Activated CD4-positive, alpha-beta memory T cell treated with anti-CD3 and anti-CD28 coated beads, Interleukin-2, amount 10 ng/mL, durations not matched to agents 7 days and 5 days (primary cell): Measurements from ENCODE around the gene PIPOX. TPM values are rescaled to one million over a fixed set of nuclear protein-coding genes. Genes with fewer than 3 reads are reported as not detected.

Source experiments
- CTCF ChIA-PET: fragments of 350-600 bp; sonication (Branson Sonifier 250); formaldehyde crosslinking; loops from one replicate; lab custom pipeline; 2021; ENCODE audit warnings: antibody characterized with exemption, inconsistent platforms; lab: Charles Lee
- POLR2A ChIA-PET: fragments of 350-600 bp; sonication (Branson Sonifier 250); formaldehyde crosslinking; loops from one replicate; lab custom pipeline; 2021; ENCODE audit warnings: antibody characterized with exemption; lab: Charles Lee
- DNase-seq: peaks from one replicate; pipeline ENCODE4 v3.0.0-alpha.2; 2020
- H3K27ac Mint-ChIP-seq: one replicate; pipeline ENCODE4 v1.8.0; 2021; ENCODE audit warnings: mild to moderate bottlenecking, mixed read lengths
- H3K27me3 Mint-ChIP-seq: one replicate; pipeline ENCODE4 v1.8.0; 2021; ENCODE audit warnings: mixed read lengths
- H3K36me3 Mint-ChIP-seq: one replicate; pipeline ENCODE4 v1.8.0; 2021; ENCODE audit warnings: low read depth, mixed read lengths
- H3K4me1 Mint-ChIP-seq: one replicate; pipeline ENCODE4 v1.8.0; 2021; ENCODE audit warnings: mixed read lengths
- H3K4me3 Mint-ChIP-seq: one replicate; pipeline ENCODE4 v1.8.0; 2021; ENCODE audit warnings: mild to moderate bottlenecking, mixed read lengths
- H3K9me3 Mint-ChIP-seq: one replicate; pipeline ENCODE4 v1.8.0; 2021; ENCODE audit warnings: mixed read lengths
- total RNA-seq, 2 experiments: library from RNA; stranded (reverse); gene quantifications; one replicate each; pipeline ENCODE4 v1.2.3, GENCODE V29; 2021

PIPOX gene, protein sequence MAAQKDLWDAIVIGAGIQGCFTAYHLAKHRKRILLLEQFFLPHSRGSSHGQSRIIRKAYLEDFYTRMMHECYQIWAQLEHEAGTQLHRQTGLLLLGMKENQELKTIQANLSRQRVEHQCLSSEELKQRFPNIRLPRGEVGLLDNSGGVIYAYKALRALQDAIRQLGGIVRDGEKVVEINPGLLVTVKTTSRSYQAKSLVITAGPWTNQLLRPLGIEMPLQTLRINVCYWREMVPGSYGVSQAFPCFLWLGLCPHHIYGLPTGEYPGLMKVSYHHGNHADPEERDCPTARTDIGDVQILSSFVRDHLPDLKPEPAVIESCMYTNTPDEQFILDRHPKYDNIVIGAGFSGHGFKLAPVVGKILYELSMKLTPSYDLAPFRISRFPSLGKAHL
- 1 to 10 TPM; 1.4 to 2.0 TPM for total RNA-seq

GRCh38 chr17:29042679-29043538, at the start of gene PIPOX:
Gene PIPOX (plus strand): TSS chr17:29043141. CDS start chr17:29043226, 85 bp downstream.
- Mint-ChIP-seq H3K27me3 (peaks cover 9% of the 10 kb centered on the region), H3K4me3 (no peak within 1 kb of the TSS), H3K4me1 (peaks cover 3% of the 10 kb centered on the region), H3K36me3 (no peaks in the 10 kb centered on the region), H3K27ac (no peak within 1 kb of the TSS), H3K9me3 (no peaks in the 10 kb centered on the region)
- ChIA-PET CTCF (interaction anchor here (2.4 kb wide), 1 partner anchor 77 kb away, joined by 9 read pairs; no protein-coding TSS in a partner anchor), POLR2A (no interaction called here)
- no peak for DNase-seq

GRCh38 chr17:28993645-28994426, 49.1 kb upstream of the PIPOX start:
- ChIA-PET CTCF (no interaction called here), POLR2A (no interaction called here)
- Mint-ChIP-seq H3K27ac (no peak overlapping the region), H3K9me3 (no peaks in the 10 kb centered on the region), H3K4me1 (no peaks in the 10 kb centered on the region), H3K36me3 (no peaks in the 10 kb centered on the region), H3K27me3 (peaks cover 2% of the 10 kb centered on the region), H3K4me3 (no peak overlapping the region)
- no peak for DNase-seq

DNA sequence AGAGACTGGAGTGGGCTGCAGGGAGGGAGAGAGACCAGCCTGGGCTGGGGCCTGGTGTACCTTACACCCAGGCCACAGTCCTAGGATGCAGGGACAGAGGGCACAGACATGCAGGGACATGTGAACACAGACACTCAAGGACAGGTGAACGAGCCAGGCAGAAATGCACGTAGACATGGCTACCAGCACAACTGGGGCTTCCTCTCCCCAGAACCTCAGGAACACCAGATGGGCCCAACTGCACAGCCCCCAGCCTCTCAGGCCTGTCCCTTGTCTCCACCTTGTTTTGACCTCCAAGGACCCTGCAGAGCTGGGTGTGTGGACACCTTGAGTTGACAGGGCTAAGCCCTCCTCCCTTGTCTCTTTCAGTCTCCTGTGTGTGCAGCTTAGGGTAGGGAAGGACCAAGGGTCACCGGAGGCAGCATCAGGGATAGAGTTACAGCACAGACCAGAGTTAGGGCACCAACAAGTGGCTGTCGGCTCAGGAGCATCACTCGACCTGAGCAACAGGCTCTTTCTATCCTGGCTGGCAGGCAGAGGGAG, 46.3 kb upstream of the PIPOX start:
- Mint-ChIP-seq H3K9me3 (no peaks in the 10 kb centered on the region), H3K4me3 (no peak overlapping the region), H3K4me1 (no peaks in the 10 kb centered on the region), H3K27me3 (peaks cover 5% of the 10 kb centered on the region), H3K36me3 (no peaks in the 10 kb centered on the region), H3K27ac (no peak overlapping the region)
- DNase-seq: no peak
- POLR2A ChIA-PET: no interaction called here
- CTCF ChIA-PET: no interaction called here

DNA sequence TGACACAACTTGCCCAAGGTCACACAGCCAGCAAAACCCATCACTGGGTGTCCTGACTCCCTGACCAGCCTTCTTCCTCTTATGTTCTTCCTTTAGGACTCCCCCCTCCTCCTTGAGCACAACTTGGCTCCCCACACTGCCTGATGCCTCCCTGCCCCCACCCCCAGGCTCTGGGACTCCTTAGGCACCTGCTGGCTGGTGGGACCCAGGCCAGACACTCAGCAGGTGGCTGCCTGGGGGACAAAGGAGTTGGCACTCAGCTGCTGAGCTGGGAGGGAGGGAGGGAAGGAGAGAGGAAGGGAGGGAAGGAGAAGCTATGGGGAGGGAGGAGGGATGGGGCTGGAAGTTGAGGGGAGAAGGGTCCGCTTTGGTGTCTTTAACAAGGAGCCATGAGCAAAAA, 45.1 kb upstream of the PIPOX start:
- Mint-ChIP-seq H3K9me3 (no peaks in the 10 kb centered on the region), H3K4me3 (no peak overlapping the region), H3K4me1 (no peaks in the 10 kb centered on the region), H3K27ac (no peak overlapping the region), H3K36me3 (no peaks in the 10 kb centered on the region), H3K27me3 (peaks cover 6% of the 10 kb centered on the region)
- ChIA-PET CTCF (no interaction called here), POLR2A (no interaction called here)
- DNase-seq: no peak

DNA sequence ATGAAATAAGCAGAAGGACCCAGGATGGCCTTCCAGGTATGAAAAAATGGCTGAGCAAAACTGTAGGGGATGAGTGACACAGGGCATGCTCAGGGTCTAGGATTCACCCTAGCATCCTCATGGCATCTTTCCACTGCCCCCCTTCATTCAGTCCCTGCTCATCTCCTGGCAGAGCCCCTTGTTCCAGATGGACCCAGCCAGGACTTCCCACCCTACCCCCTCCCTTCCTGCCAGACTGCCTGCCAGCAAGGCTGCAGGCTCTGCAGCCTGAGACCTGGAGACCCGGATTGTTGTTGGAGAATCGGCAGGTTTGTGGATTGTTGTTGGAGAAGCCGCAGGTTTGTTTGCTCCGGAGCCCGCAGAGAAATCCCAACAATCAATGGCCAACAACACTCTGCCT, 43.7 kb upstream of the PIPOX start:
- Mint-ChIP-seq H3K27ac (no peak overlapping the region), H3K4me1 (no peaks in the 10 kb centered on the region), H3K4me3 (no peak overlapping the region), H3K36me3 (no peaks in the 10 kb centered on the region), H3K27me3 (peaks cover 18% of the 10 kb centered on the region), H3K9me3 (no peaks in the 10 kb centered on the region)
- ChIA-PET CTCF (no interaction called here), POLR2A (no interaction called here)
- DNase-seq: no peak

DNA sequence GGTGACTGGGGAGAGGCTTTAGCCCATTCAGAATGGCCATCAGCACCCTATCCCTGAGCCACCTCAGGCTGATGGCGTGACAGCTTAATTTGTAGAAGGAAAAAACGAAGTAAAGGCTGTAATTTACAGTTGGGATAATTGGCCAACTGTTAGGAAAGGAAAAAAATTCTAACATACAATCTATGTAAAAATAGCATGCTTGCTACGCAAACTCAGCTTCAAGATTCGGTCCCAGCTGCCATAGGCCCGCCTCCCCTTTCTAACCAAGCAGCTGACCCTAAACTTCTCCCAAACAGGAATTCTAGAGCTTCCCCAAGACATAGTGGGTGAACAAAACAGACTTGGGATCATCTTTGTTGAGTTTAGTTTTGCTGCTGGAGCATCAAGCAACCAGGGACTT, 42.0 kb upstream of the PIPOX start:
- no peaks in the 10 kb centered on the region for H3K36me3 Mint-ChIP-seq
- H3K4me1 Mint-ChIP-seq: no peaks in the 10 kb centered on the region
- ChIA-PET POLR2A (interaction anchor here (1.1 kb wide), 1 partner anchor 240 kb away, joined by 3 read pairs; no protein-coding TSS in a partner anchor), CTCF (no interaction called here)
- peaks cover 30% of the 10 kb centered on the region for H3K27me3 Mint-ChIP-seq
- H3K27ac Mint-ChIP-seq: no peak overlapping the region
- H3K4me3 Mint-ChIP-seq: no peak overlapping the region
- H3K9me3 Mint-ChIP-seq: no peaks in the 10 kb centered on the region
- no peak for DNase-seq

- no peaks in the 10 kb centered on the region for H3K4me1 Mint-ChIP-seq
- H3K27ac Mint-ChIP-seq: no peak overlapping the region
- POLR2A ChIA-PET: no interaction called here
- no peak overlapping the region for H3K4me3 Mint-ChIP-seq
- H3K9me3 Mint-ChIP-seq: no peaks in the 10 kb centered on the region
- CTCF ChIA-PET: no interaction called here
- H3K36me3 Mint-ChIP-seq: no peaks in the 10 kb centered on the region
- H3K27me3 Mint-ChIP-seq: peaks cover 45% of the 10 kb centered on the region
- DNase-seq: no peak
Observed at GRCh38 chr17:29002811-29003210, 40.1 kb upstream of the PIPOX start.

DNA sequence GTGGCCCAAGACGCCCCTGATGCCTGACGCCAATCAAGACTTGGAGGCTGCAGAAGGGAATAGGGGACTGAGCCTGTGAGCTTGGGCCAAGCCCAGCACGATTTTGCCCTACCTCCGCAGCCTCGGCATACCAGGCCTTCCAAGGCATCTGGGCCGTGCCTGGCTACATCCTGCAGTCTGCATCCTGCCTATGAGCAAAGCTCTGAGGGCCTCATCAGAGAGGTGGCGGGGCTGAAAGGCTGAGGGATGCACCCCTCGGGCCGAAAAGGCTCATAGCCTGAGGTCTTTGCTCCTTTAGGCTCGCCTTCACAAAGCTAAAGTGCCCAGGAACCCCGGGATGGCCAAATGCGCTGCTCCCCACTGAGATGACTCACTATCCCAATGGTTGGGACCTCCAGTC, 39.7 kb upstream of the PIPOX start:
- no peak overlapping the region for H3K4me3 Mint-ChIP-seq
- ChIA-PET POLR2A (no interaction called here), CTCF (no interaction called here)
- H3K27me3 Mint-ChIP-seq: peaks cover 45% of the 10 kb centered on the region
- no peaks in the 10 kb centered on the region for H3K4me1 Mint-ChIP-seq
- H3K27ac Mint-ChIP-seq: no peak overlapping the region
- no peaks in the 10 kb centered on the region for H3K9me3 Mint-ChIP-seq
- H3K36me3 Mint-ChIP-seq: no peaks in the 10 kb centered on the region
- DNase-seq: no peak

GRCh38 chr17:29004081-29004692, 38.8 kb upstream of the PIPOX start:
- Mint-ChIP-seq H3K4me3 (no peak overlapping the region), H3K27ac (no peak overlapping the region), H3K27me3 (peaks cover 47% of the 10 kb centered on the region), H3K9me3 (no peaks in the 10 kb centered on the region), H3K4me1 (no peaks in the 10 kb centered on the region), H3K36me3 (no peaks in the 10 kb centered on the region)
- no peak for DNase-seq
- ChIA-PET CTCF (no interaction called here), POLR2A (no interaction called here)

GRCh38 chr17:29005936-29006511, 36.9 kb upstream of the PIPOX start, which contains the start of gene SEZ6:
Gene SEZ6 (minus strand): TSS chr17:29006033. CDS start chr17:29005869, 164 bp downstream.
- ChIA-PET POLR2A (interaction anchor here (0.9 kb wide), 1 partner anchor 13 kb away, joined by 3 read pairs; no protein-coding TSS in a partner anchor), CTCF (interaction anchor here (1.3 kb wide), 1 partner anchor 111 kb away, joined by 3 read pairs; no protein-coding TSS in a partner anchor)
- H3K4me1 Mint-ChIP-seq: no peaks in the 10 kb centered on the region
- no peak within 1 kb of the TSS for H3K4me3 Mint-ChIP-seq
- peaks cover 53% of the 10 kb centered on the region for H3K27me3 Mint-ChIP-seq
- no peaks in the 10 kb centered on the region for H3K36me3 Mint-ChIP-seq
- no peaks in the 10 kb centered on the region for H3K9me3 Mint-ChIP-seq
- no peak within 1 kb of the TSS for H3K27ac Mint-ChIP-seq
- peak; percentile 66 for DNase-seq

- CTCF ChIA-PET: interaction anchor here (1.3 kb wide), 1 partner anchor 110 kb away, joined by 3 read pairs; no protein-coding TSS in a partner anchor
Observed at GRCh38 chr17:29007456-29007855, 35.5 kb upstream of the PIPOX start.

More at GRCh38 chr17:29007456-29007855, 35.5 kb upstream of the PIPOX start:
- H3K27ac Mint-ChIP-seq: no peak overlapping the region
- H3K27me3 Mint-ChIP-seq: peaks cover 50% of the 10 kb centered on the region
- no peaks in the 10 kb centered on the region for H3K4me1 Mint-ChIP-seq
- POLR2A ChIA-PET: no interaction called here
- no peak for DNase-seq
- H3K9me3 Mint-ChIP-seq: no peaks in the 10 kb centered on the region
- H3K36me3 Mint-ChIP-seq: no peaks in the 10 kb centered on the region
- no peak overlapping the region for H3K4me3 Mint-ChIP-seq
